Type B pancreatic cell (in vitro differentiated cells): ENCODE data around the gene GATD1. TPM values are rescaled to one million over a fixed set of nuclear protein-coding genes. Genes with fewer than 3 reads are reported as not detected.

ENCODE experiments used
- DNase-seq: peaks from one replicate; pipeline ENCODE4 v3.0.0; 2021; ENCODE audit warnings: mixed read lengths; ENCODE audit not compliant: unreplicated experiment; ENCODE audit errors: extremely low spot score
- H3K27ac Mint-ChIP-seq: 2 replicates; pipeline ENCODE4 v1.8.0; 2021; ENCODE audit warnings: mild to moderate bottlenecking, mixed read lengths
- H3K27me3 Mint-ChIP-seq: 2 replicates; pipeline ENCODE4 v1.8.0; 2021; ENCODE audit warnings: mixed read lengths
- H3K36me3 Mint-ChIP-seq: 2 replicates; pipeline ENCODE4 v1.8.0; 2021; ENCODE audit warnings: mixed read lengths
- H3K4me1 Mint-ChIP-seq: one replicate; pipeline ENCODE4 v1.8.0; 2021; ENCODE audit warnings: mixed read lengths; ENCODE audit not compliant: unreplicated experiment
- H3K4me3 Mint-ChIP-seq: 2 replicates; pipeline ENCODE4 v1.8.0; 2021; ENCODE audit warnings: mild to moderate bottlenecking, mixed read lengths
- H3K9me3 Mint-ChIP-seq: 2 replicates; pipeline ENCODE4 v1.8.0; 2021; ENCODE audit warnings: mixed read lengths
- CTCF ChIP-seq: fragments of 200-600 bp; sonication (generic); conservative IDR thresholded peaks from 2 replicates; pipeline ENCODE4 v1.5.0; 2021; ENCODE audit warnings: antibody characterized with exemption, mild to moderate bottlenecking
- total RNA-seq: library from RNA; stranded (reverse); gene quantifications from 2 replicates; pipeline ENCODE4 v1.2.1, GENCODE V29; 2021; ENCODE audit warnings: low replicate concordance

The GATD1 gene
- total RNA-seq, 1 donor from 2014 or later = 80.1 TPM

- no peaks in the 10 kb centered on the region for H3K27me3 Mint-ChIP-seq
- no peaks in the 10 kb centered on the region for H3K36me3 Mint-ChIP-seq
- no peak overlapping the region for H3K27ac Mint-ChIP-seq
- H3K9me3 Mint-ChIP-seq = no peaks in the 10 kb centered on the region
- peak overlapping the region; percentile 20 for H3K4me3 Mint-ChIP-seq
- no peak for DNase-seq
- TF ChIP-seq CTCF = no peak
- H3K4me1 Mint-ChIP-seq = peaks cover 12% of the 10 kb centered on the region
Observed at GRCh38 chr11:779955-780532, 2.8 kb upstream of the GATD1 start.

- no peak overlapping the region for H3K27ac Mint-ChIP-seq
- no peak for TF ChIP-seq CTCF
- peaks cover 12% of the 10 kb centered on the region for H3K4me1 Mint-ChIP-seq
- no peak for DNase-seq
- no peaks in the 10 kb centered on the region for H3K36me3 Mint-ChIP-seq
- no peaks in the 10 kb centered on the region for H3K27me3 Mint-ChIP-seq
- H3K4me3 Mint-ChIP-seq = peak overlapping the region; percentile 44
- H3K9me3 Mint-ChIP-seq = no peaks in the 10 kb centered on the region
Observed at GRCh38 chr11:778976-779954, 2.0 kb upstream of the GATD1 start.

- TF ChIP-seq CTCF = no peak
- peak overlapping the region; percentile 86 for H3K4me3 Mint-ChIP-seq
- no peaks in the 10 kb centered on the region for H3K36me3 Mint-ChIP-seq
- no peaks in the 10 kb centered on the region for H3K9me3 Mint-ChIP-seq
- DNase-seq = peak; percentile 74
- no peaks in the 10 kb centered on the region for H3K27me3 Mint-ChIP-seq
- H3K27ac Mint-ChIP-seq = peak overlapping the region; percentile 80
- H3K4me1 Mint-ChIP-seq = no peaks in the 10 kb centered on the region
Observed at GRCh38 chr11:776561-777287, 563 bp downstream of the GATD1 start.

GRCh38 chr11:776263-776560 is 1.1 kb downstream of the GATD1 start:
- Mint-ChIP-seq H3K4me3 (peak overlapping the region; percentile 86), H3K27ac (peak overlapping the region; percentile 80), H3K4me1 (no peaks in the 10 kb centered on the region), H3K36me3 (no peaks in the 10 kb centered on the region), H3K27me3 (no peaks in the 10 kb centered on the region), H3K9me3 (no peaks in the 10 kb centered on the region)
- DNase-seq = no peak
- no peak for TF ChIP-seq CTCF

GRCh38 chr11:774873-775592 is 2.3 kb downstream of the GATD1 start:
- H3K4me1 Mint-ChIP-seq = no peaks in the 10 kb centered on the region
- H3K27ac Mint-ChIP-seq = peak overlapping the region; percentile 78
- no peaks in the 10 kb centered on the region for H3K36me3 Mint-ChIP-seq
- H3K4me3 Mint-ChIP-seq = peak overlapping the region; percentile 86
- no peak for TF ChIP-seq CTCF
- no peaks in the 10 kb centered on the region for H3K9me3 Mint-ChIP-seq
- DNase-seq = peak; percentile 68
- H3K27me3 Mint-ChIP-seq = no peaks in the 10 kb centered on the region
